K562 (cell line): ENCODE measurements around the gene HOXB5. TPM values are rescaled to one million over a fixed set of nuclear protein-coding genes. Genes with fewer than 3 reads are reported as not detected.
A peak's percentile ranks its signal among the peaks of the same experiment; 100 is the strongest.

ENCODE experiments used
- ARNT ChIP-seq, 2 experiments: fragments of 450-650 bp; IDR thresholded peaks; 2 replicates each; pipeline ENCODE4 v1.6.1; 2016; ENCODE audit warnings: mild to moderate bottlenecking in 1 of 2
- DIDO1 ChIP-seq: fragments of 450-650 bp; IDR thresholded peaks from 2 replicates; pipeline ENCODE4 v1.6.1; 2016; ENCODE audit warnings: low read depth, missing biosample characterization, missing genetic modification characterization
- ERF ChIP-seq: fragments of 450-650 bp; formaldehyde crosslinking; IDR thresholded peaks from 2 replicates; pipeline ENCODE4 v1.4.0; 2020; ENCODE audit warnings: mild to moderate bottlenecking, mixed read lengths
- FOSL1 ChIP-seq: fragments of 200-800 bp; sonication (Bioruptor generic); conservative IDR thresholded peaks from 2 replicates; pipeline ENCODE4 v1.6.1; 2016; ENCODE audit warnings: missing genetic modification characterization, missing compliant biosample characterization
- HDAC1 ChIP-seq, 2 experiments: fragments of 450-650 bp; IDR thresholded peaks; 2 replicates each; pipeline ENCODE4 v1.6.1; 2016 to 2017; ENCODE audit warnings: inconsistent platforms in 1 of 2, mild to moderate bottlenecking in 1 of 2, moderate library complexity in 1 of 2
- ILF3 ChIP-seq: fragments of 450-650 bp; IDR thresholded peaks from 2 replicates; pipeline ENCODE4 v1.6.1; 2018; ENCODE audit warnings: antibody characterized with exemption, mild to moderate bottlenecking, moderate library complexity, borderline replicate concordance
- JUN ChIP-seq, 2 experiments: sonication (generic) in 1 of 2; formaldehyde crosslinking in 1 of 2; IDR thresholded peaks; 2 replicates each; pipeline versions ENCODE4 v1.6.1 to v1.8.0; 2012 to 2022; ENCODE audit warnings: borderline replicate concordance in 2 of 2, mild to moderate bottlenecking in 2 of 2, improper control_type of control experiment in 1 of 2, low read depth in 1 of 2, low read length in 1 of 2, missing genetic modification reagents in 1 of 2
- KAT7 ChIP-seq: sonication (generic); formaldehyde crosslinking; IDR thresholded peaks from 2 replicates; pipeline ENCODE4 v1.8.0; 2022; ENCODE audit warnings: missing genetic modification reagents, mild to moderate bottlenecking, borderline replicate concordance
- KDM4B ChIP-seq, 2 experiments: fragments of 450-650 bp in 1 of 2; sonication (generic) in 1 of 2; IDR thresholded peaks; 2 replicates each; pipeline ENCODE4 v1.6.1; 2016 to 2017; ENCODE audit warnings: borderline replicate concordance in 2 of 2, antibody characterized with exemption in 1 of 2, low read depth in 1 of 2, mild to moderate bottlenecking in 1 of 2
- MAZ ChIP-seq, 2 experiments: fragments of 450-650 bp in 1 of 2; sonication (generic) in 1 of 2; formaldehyde crosslinking; IDR thresholded peaks in 1 of 2; conservative IDR thresholded peaks in 1 of 2; 2 replicates each; pipeline versions ENCODE4 v1.4.0 to v1.5.0; 2020; ENCODE audit warnings: mild to moderate bottlenecking in 1 of 2, missing genetic modification reagents in 1 of 2
- NCOA2 ChIP-seq, 2 experiments: fragments of 450-650 bp; IDR thresholded peaks; 2 replicates each; pipeline ENCODE4 v1.6.1; 2018; ENCODE audit warnings: mild to moderate bottlenecking in 2 of 2, moderate library complexity in 1 of 2; ENCODE audit not compliant: partially characterized antibody in 2 of 2
- NFRKB ChIP-seq: fragments of 450-650 bp; IDR thresholded peaks from 2 replicates; pipeline ENCODE4 v1.6.1; 2016; ENCODE audit warnings: low read depth
- PHTF2 ChIP-seq: fragments of 250-450 bp; sonication (Bioruptor Pico); IDR thresholded peaks from 2 replicates; pipeline ENCODE4 v1.5.0; 2021; ENCODE audit warnings: mild to moderate bottlenecking
- SIN3A ChIP-seq, 2 experiments: fragments of 150-350 bp in 1 of 2; IDR thresholded peaks; 2 replicates each; pipeline ENCODE4 v1.6.1; 2011 to 2016; ENCODE audit warnings: borderline replicate concordance in 2 of 2, low read depth in 2 of 2, low read length in 2 of 2, mild to moderate bottlenecking in 2 of 2, moderate library complexity in 2 of 2; ENCODE audit not compliant: control insufficient read depth in 1 of 2
- SNIP1 ChIP-seq: fragments of 450-650 bp; IDR thresholded peaks from 2 replicates; pipeline ENCODE4 v1.7.1; 2017; ENCODE audit warnings: low read depth, mild to moderate bottlenecking
- TBL1XR1 ChIP-seq, 2 experiments: IDR thresholded peaks; 2 replicates each; pipeline ENCODE4 v1.6.1; 2012; ENCODE audit warnings: improper control_type of control experiment in 2 of 2, low read length in 2 of 2, mild to moderate bottlenecking in 1 of 2
- ZFX ChIP-seq: sonication (generic); formaldehyde crosslinking; IDR thresholded peaks from 2 replicates; pipeline ENCODE4 v1.8.0; 2022; ENCODE audit warnings: mild to moderate bottlenecking, missing genetic modification reagents, moderate library complexity
- ZNF197 ChIP-seq: fragments of 200-800 bp; sonication (Bioruptor generic); IDR thresholded peaks from 2 replicates; pipeline ENCODE4 v1.6.1; 2016; ENCODE audit warnings: low read depth, missing genetic modification characterization, missing compliant biosample characterization
- ZNF668 ChIP-seq: fragments of 250-450 bp; sonication (Bioruptor Pico); IDR thresholded peaks from 2 replicates; pipeline ENCODE4 v1.8.0; 2022; ENCODE audit warnings: mild to moderate bottlenecking, inconsistent platforms
- ZNF695 ChIP-seq: fragments of 450-650 bp; formaldehyde crosslinking; IDR thresholded peaks from 2 replicates; pipeline ENCODE4 v1.4.0; 2020; ENCODE audit warnings: mild to moderate bottlenecking, moderate library complexity
- polyA plus RNA-seq, 8 experiments: library from polyadenylated mRNA; depleted of rRNA in 4 of 8; stranded (reverse) in 5 of 8; unstranded in 3 of 8; fragments of >200 nt; fragmentation: Nextera tagmentation in 2 of 8; fragmentation: Illumina TruSeq in 1 of 8; extraction: Ambion mirVana in 2 of 8; extraction: Trizol in 1 of 8; gene quantifications; 2 replicates each; pipeline versions ENCODE4 v1.2.1 to v1.2.3, GENCODE V29; 2011 to 2014; ENCODE audit warnings: inconsistent platforms in 1 of 8, missing spikeins in 1 of 8
- total RNA-seq, 7 experiments: library from RNA; depleted of rRNA in 6 of 7; stranded (reverse); fragments of >200 nt in 6 of 7; fragmentation: Illumina TruSeq in 2 of 7; extraction: Trizol in 2 of 7; gene quantifications; 2 replicates each; pipeline versions ENCODE4 v1.2.1 to v1.2.3, GENCODE V29; 2011 to 2021; ENCODE audit warnings: low replicate concordance in 1 of 7
- TF ChIP-seq, protein P1 (sequence below): sonication (generic); formaldehyde crosslinking; IDR thresholded peaks from 2 replicates; pipeline ENCODE4 v1.8.0; 2022; ENCODE audit warnings: missing genetic modification reagents, mild to moderate bottlenecking, borderline replicate concordance
- TF ChIP-seq, protein P2 (sequence below), 2 experiments: IDR thresholded peaks; 2 replicates each; pipeline ENCODE4 v1.6.1; 2012; ENCODE audit warnings: improper control_type of control experiment in 2 of 2, low read depth in 2 of 2, low read length in 2 of 2, borderline replicate concordance in 1 of 2
- TF ChIP-seq, protein P3 (sequence below), 2 experiments: fragments of 250-450 bp in 1 of 2; fragments of 450-650 bp in 1 of 2; sonication (Bioruptor Pico) in 1 of 2; IDR thresholded peaks; 2 replicates each; pipeline versions ENCODE4 v1.6.1 to v1.8.0; 2016 to 2021; ENCODE audit warnings: mild to moderate bottlenecking in 2 of 2, moderate library complexity in 2 of 2, missing compliant biosample characterization in 1 of 2, missing genetic modification characterization in 1 of 2

Gene HOXB5
- total and polyA plus RNA-seq, 9 of the 15 experiments (the other 6 are each of a cell fraction or from before 2014, with no cell fraction given): 0.24 to 2.7 (median 0.65) TPM

DNA sequence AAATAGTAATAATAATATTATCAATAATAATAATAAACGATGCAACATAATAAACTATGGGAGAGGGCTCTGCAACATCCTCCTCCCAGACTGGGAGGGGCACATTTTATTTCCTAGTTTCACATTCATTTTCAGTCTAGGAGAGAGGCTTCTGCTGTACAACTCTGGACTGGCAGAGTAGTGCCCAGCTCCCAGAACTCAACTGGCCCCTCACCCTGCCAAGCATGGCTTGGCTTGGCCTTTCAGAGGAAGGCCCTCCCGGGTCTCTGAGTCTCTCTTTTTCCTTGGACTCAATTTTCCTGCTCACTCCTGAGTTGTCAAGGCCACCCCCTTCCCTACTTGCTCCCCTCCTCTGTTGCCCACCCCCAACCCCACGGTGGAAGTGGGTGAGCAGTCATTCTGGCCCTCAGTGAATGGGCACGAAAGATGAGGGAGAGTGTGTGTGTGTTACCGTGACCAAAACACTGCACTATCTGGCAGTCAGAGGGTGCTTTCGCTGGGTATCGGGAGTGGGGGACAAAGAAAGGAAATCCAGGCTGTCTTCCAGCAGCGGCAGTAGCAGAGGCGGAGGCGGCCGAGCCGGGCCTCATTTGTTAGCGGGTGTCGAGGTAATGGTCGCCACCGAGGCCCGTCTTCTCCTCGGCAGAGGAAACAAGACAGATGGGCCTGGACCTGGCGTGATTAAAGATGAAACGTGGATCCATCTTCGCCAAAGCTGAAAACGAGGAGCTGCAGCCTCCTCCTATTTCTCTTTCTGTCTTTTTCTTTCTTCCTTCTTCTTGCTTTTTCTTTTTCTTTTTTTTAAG lies 17.7 kb downstream of the HOXB5 start (continued):
- TF ChIP-seq ZNF695 (CRISPR knock-in tag) (no peak), ZFX (CRISPR knock-in tag) (peak; percentile 51; the same call in 1 of the 2 replicates), KDM4B (IDR thresholded peaks at IDR 0.05; ENCODE audit: borderline replicate concordance in 2 of 2, low read depth in 1 of 2) (no peak), NFRKB (0 out of 2 replicates have a peak, but pooled peaks have one; percentile 39), MAZ (CRISPR knock-in tag; conservative IDR thresholded peaks at IDR 0.05 in 1 of 2, IDR thresholded peaks at IDR 0.05 in 1 of 2) (0 out of 4 replicates have a peak, but pooled peaks of 1 of the 2 experiments have one; percentile 27), JUN (IDR thresholded peaks at IDR 0.05; ENCODE audit: borderline replicate concordance, low read depth, low read length) (no peak), JUN (CRISPR knock-in tag; IDR thresholded peaks at IDR 0.05; ENCODE audit: borderline replicate concordance) (no peak), ERF (CRISPR knock-in tag) (0 out of 2 replicates have a peak, but pooled peaks have one; percentile 41), ZNF668 (CRISPR knock-in tag) (no peak), DIDO1 (tag) (no peak), NCOA2 (IDR thresholded peaks at IDR 0.05; ENCODE audit: partially characterized antibody in 2 of 2) (no peak), PHTF2 (CRISPR knock-in tag) (no peak), ILF3 (no peak), FOSL1 (tag) (no peak), SNIP1 (no peak), ZNF197 (no peak), SIN3A (IDR thresholded peaks at IDR 0.05; ENCODE audit: borderline replicate concordance in 2 of 2, control insufficient read depth in 1 of 2, low read depth in 2 of 2, low read length in 2 of 2) (no peak), HDAC1 (IDR thresholded peaks at IDR 0.05) (no peak), ARNT (IDR thresholded peaks at IDR 0.05) (no peak), TBL1XR1 (IDR thresholded peaks at IDR 0.05; ENCODE audit: low read length in 2 of 2) (no peak), KAT7 (CRISPR knock-in tag) (peak; percentile 50; the same call in 1 of the 2 replicates)
- TF ChIP-seq, protein P1, sequence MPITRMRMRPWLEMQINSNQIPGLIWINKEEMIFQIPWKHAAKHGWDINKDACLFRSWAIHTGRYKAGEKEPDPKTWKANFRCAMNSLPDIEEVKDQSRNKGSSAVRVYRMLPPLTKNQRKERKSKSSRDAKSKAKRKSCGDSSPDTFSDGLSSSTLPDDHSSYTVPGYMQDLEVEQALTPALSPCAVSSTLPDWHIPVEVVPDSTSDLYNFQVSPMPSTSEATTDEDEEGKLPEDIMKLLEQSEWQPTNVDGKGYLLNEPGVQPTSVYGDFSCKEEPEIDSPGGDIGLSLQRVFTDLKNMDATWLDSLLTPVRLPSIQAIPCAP (CRISPR knock-in tag): no peak
- TF ChIP-seq, protein P2, sequence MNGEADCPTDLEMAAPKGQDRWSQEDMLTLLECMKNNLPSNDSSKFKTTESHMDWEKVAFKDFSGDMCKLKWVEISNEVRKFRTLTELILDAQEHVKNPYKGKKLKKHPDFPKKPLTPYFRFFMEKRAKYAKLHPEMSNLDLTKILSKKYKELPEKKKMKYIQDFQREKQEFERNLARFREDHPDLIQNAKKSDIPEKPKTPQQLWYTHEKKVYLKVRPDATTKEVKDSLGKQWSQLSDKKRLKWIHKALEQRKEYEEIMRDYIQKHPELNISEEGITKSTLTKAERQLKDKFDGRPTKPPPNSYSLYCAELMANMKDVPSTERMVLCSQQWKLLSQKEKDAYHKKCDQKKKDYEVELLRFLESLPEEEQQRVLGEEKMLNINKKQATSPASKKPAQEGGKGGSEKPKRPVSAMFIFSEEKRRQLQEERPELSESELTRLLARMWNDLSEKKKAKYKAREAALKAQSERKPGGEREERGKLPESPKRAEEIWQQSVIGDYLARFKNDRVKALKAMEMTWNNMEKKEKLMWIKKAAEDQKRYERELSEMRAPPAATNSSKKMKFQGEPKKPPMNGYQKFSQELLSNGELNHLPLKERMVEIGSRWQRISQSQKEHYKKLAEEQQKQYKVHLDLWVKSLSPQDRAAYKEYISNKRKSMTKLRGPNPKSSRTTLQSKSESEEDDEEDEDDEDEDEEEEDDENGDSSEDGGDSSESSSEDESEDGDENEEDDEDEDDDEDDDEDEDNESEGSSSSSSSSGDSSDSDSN (IDR thresholded peaks at IDR 0.05; ENCODE audit: borderline replicate concordance in 1 of 2, low read depth in 2 of 2, low read length in 2 of 2): 0 out of 4 replicates have a peak, but pooled peaks of 1 of the 2 experiments have one; percentile 68
- TF ChIP-seq, protein P3, sequence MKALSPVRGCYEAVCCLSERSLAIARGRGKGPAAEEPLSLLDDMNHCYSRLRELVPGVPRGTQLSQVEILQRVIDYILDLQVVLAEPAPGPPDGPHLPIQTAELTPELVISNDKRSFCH (CRISPR knock-in tag; IDR thresholded peaks at IDR 0.05): no peak
- TF ChIP-seq, protein P3 (tag; IDR thresholded peaks at IDR 0.05): no peak
